Measurements from ENCODE around the gene PRCC. TPM values are rescaled to one million over a fixed set of nuclear protein-coding genes. Genes with fewer than 3 reads are reported as not detected.

PRCC gene
- total RNA-seq, 1 donor from 2014 or later = 110 TPM

DNA sequence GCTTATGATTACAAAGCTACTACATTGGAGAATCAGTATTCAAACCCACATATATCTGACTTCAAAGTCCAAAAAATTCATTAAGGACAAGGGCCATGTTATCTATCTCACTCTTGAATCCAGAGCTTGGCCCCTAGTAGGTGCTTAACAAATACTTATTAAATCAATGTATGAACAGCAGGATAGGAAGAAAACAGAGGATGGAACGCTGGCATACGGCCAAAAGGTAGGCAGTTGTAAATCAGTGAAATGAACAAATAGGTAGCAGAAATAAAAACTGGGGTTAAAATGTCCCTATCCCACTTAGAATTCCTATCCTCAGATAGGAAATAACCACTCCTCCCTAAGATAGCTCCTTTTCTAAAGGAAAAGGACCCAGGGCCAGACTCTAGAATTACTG lies 28.4 kb upstream of the PRCC start:
- peaks cover 20% of the 10 kb centered on the region for H3K4me1 Mint-ChIP-seq (ENCODE audit: low read depth)
- no peaks in the 10 kb centered on the region for H3K9me3 Mint-ChIP-seq
- no peaks in the 10 kb centered on the region for H3K27me3 Mint-ChIP-seq (ENCODE audit: low read depth)
- peak overlapping the region; percentile 49 for H3K27ac Mint-ChIP-seq
- H3K36me3 Mint-ChIP-seq (ENCODE audit: low read depth) = peaks cover 68% of the 10 kb centered on the region
- H3K4me3 Mint-ChIP-seq (ENCODE audit: low read depth) = peak overlapping the region; percentile 72
- no peak for DNase-seq (ENCODE audit: low spot score)
- intact Hi-C loops (cut with micrococcal nuclease) = no loop called here

DNA sequence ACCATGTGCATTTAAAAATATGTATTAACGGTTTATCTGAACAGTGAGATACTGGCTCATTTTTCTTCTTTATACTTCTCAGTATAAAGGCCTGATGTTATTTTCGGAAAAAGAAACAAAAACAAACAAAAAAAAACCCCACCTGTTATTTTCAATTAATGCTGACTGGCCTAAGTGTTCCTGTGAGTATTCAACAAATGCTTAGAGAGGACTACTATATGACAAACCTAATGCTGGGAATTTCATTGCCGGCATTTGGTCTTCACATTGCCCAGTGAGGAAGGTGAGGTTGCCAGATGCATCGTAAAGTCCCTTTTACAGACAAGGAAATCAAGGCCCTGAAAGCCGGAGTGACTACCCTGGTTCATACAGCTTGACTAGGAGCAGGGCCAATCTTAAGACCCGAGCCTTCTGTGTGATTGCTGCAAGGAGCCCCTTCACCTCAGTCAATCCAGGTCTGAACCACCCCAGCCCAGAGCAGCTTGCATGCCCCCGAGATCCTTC lies 27.0 kb upstream of the PRCC start:
- no peak for DNase-seq (ENCODE audit: low spot score)
- Mint-ChIP-seq H3K36me3 (ENCODE audit: low read depth) (peaks cover 75% of the 10 kb centered on the region), H3K9me3 (no peaks in the 10 kb centered on the region), H3K4me3 (ENCODE audit: low read depth) (peak overlapping the region; percentile 95), H3K27me3 (ENCODE audit: low read depth) (no peaks in the 10 kb centered on the region), H3K4me1 (ENCODE audit: low read depth) (peaks cover 22% of the 10 kb centered on the region), H3K27ac (peak overlapping the region; percentile 92)
- intact Hi-C loops (cut with micrococcal nuclease) = no loop called here

DNA sequence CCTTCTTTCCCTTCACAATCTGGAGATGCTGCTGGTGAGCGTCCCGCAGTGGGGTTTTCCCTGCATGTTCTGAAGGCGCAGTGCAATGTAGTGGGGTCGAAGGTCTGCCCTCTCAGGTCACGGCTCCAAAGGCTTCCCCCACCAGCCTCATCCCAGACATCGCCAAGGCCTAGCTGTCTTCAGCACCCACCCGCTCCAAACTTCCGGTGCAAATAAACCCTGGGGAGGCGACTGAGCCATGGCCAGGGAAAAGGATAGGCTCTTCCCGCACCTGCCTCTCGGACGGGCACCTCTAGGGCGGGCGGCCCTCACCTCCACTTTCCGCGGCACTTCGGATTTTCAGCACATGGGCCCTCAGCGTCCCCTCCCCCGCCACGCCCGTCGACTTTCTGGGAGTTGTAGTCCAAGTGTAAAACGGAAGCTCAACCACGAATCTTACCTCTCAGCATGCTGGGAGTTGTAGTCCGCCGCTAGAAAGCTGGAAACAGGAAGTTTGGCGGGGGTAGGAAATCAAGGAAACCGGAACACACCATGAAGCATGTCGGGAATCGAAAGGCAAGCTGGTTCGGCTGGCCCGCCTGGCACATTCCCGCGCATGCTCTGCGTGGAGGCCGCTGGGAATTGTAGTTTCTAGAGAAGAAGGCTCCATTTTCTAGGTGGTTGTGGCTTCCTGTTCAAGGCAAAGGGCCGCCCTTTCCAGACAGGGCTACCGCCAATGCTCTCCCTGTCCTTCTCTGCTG lies 26.4 kb upstream of the PRCC start, which contains the start of gene MRPL24:
TSS of gene MRPL24 (minus strand) at position 348 of the 740 bp plus-strand sequence. CDS start 2,384 bp downstream, outside the sequence.
- peak within 1 kb of the TSS; percentile 92 for H3K27ac Mint-ChIP-seq
- H3K36me3 Mint-ChIP-seq (ENCODE audit: low read depth) = peaks cover 76% of the 10 kb centered on the region
- intact Hi-C loops (cut with micrococcal nuclease) = loop anchor here (1.0 kb wide), 3 partner anchors 10 to 26 kb away; partner anchors contain the start of genes HDGF, ISG20L2, METTL25B and PRCC
- peak; percentile 97 for DNase-seq (ENCODE audit: low spot score)
- peak within 1 kb of the TSS; percentile 95 for H3K4me3 Mint-ChIP-seq (ENCODE audit: low read depth)
- H3K27me3 Mint-ChIP-seq (ENCODE audit: low read depth) = no peaks in the 10 kb centered on the region
- H3K4me1 Mint-ChIP-seq (ENCODE audit: low read depth) = peaks cover 28% of the 10 kb centered on the region
- H3K9me3 Mint-ChIP-seq = no peaks in the 10 kb centered on the region

DNA sequence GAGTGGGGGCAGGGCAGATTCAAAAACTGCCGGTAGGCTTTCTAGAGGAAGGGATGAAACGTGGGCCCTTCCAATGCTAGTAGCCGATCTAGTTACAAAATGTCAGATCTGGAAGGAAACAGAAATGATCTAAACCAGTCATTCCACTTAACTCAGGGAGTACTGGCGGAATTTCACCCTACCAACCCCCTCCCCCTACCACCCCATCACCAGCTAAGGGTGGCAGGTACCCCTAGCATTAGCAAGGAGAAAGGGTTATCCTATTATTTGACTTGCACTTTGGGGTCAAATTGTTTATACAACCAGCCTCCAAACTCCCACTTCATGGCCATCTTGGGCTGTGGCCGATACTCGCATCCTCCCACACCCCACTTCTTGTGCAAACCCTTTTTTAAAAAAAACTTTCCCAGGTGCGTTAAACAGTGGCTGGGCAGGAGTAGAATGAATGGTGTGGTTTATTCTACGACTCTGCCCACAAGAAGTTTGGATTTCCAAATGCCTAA lies 25.8 kb upstream of the PRCC start:
- Mint-ChIP-seq H3K4me3 (ENCODE audit: low read depth) (peak overlapping the region; percentile 95), H3K27me3 (ENCODE audit: low read depth) (no peaks in the 10 kb centered on the region), H3K36me3 (ENCODE audit: low read depth) (peaks cover 80% of the 10 kb centered on the region), H3K9me3 (no peaks in the 10 kb centered on the region), H3K27ac (peak overlapping the region; percentile 92), H3K4me1 (ENCODE audit: low read depth) (peaks cover 31% of the 10 kb centered on the region)
- no peak for DNase-seq (ENCODE audit: low spot score)
- intact Hi-C loops (cut with micrococcal nuclease) = loop anchor here (1.0 kb wide), 3 partner anchors 10 to 26 kb away; partner anchors contain the start of genes HDGF, ISG20L2, METTL25B and PRCC

DNA sequence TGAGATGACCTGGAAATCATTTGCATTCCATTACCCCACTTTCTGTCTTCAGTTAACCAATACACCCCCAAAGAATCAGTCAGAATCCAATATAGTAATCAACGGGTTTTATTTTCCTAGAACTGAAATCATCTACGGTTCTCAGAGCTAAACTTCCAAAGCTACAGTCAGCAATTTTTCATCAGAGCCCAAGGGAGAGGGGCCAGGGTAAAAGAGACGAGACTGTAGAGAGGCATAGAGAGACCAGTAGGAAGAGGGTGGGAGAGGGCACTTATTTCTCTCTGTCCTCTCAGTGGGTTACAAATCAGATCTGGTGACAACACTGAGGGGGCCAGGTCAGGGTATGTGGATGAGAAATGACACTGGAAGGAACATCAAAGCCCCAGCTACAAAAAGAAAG lies 25.3 kb upstream of the PRCC start:
- H3K36me3 Mint-ChIP-seq (ENCODE audit: low read depth) = peaks cover 79% of the 10 kb centered on the region

DNA sequence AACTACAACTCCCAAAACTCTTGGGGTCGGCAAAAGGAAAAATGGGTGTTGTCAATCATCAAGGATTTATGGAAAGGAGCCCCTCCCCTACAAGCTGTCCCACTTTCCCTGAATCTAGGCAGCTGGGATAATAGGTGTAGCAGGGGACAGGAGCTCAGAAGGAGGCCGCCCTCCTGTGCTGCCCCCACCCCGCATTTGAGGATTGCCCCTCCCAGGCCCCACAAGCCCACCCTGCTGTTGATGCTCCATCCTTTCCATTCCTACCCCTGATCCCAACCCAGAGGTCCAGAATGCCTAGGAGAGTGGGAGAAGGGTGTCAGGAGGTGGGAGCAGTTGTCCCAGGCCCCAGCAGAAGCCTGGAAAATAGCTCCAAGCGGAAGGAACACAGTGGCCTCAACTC lies 24.5 kb upstream of the PRCC start:
- H3K4me1 Mint-ChIP-seq (ENCODE audit: low read depth) = peaks cover 38% of the 10 kb centered on the region
- intact Hi-C loops (cut with micrococcal nuclease) = no loop called here
- H3K9me3 Mint-ChIP-seq = no peaks in the 10 kb centered on the region
- H3K27ac Mint-ChIP-seq = peak overlapping the region; percentile 92
- DNase-seq (ENCODE audit: low spot score) = no peak
- peaks cover 77% of the 10 kb centered on the region for H3K36me3 Mint-ChIP-seq (ENCODE audit: low read depth)
- no peak overlapping the region for H3K4me3 Mint-ChIP-seq (ENCODE audit: low read depth)
- H3K27me3 Mint-ChIP-seq (ENCODE audit: low read depth) = no peaks in the 10 kb centered on the region

More for the DNA sequence above, 25.3 kb upstream of the PRCC start:
- Mint-ChIP-seq H3K9me3 (no peaks in the 10 kb centered on the region), H3K27me3 (ENCODE audit: low read depth) (no peaks in the 10 kb centered on the region), H3K4me3 (ENCODE audit: low read depth) (peak overlapping the region; percentile 95), H3K4me1 (ENCODE audit: low read depth) (peaks cover 32% of the 10 kb centered on the region), H3K27ac (peak overlapping the region; percentile 92)
- no peak for DNase-seq (ENCODE audit: low spot score)
- intact Hi-C loops (cut with micrococcal nuclease) = no loop called here

DNA sequence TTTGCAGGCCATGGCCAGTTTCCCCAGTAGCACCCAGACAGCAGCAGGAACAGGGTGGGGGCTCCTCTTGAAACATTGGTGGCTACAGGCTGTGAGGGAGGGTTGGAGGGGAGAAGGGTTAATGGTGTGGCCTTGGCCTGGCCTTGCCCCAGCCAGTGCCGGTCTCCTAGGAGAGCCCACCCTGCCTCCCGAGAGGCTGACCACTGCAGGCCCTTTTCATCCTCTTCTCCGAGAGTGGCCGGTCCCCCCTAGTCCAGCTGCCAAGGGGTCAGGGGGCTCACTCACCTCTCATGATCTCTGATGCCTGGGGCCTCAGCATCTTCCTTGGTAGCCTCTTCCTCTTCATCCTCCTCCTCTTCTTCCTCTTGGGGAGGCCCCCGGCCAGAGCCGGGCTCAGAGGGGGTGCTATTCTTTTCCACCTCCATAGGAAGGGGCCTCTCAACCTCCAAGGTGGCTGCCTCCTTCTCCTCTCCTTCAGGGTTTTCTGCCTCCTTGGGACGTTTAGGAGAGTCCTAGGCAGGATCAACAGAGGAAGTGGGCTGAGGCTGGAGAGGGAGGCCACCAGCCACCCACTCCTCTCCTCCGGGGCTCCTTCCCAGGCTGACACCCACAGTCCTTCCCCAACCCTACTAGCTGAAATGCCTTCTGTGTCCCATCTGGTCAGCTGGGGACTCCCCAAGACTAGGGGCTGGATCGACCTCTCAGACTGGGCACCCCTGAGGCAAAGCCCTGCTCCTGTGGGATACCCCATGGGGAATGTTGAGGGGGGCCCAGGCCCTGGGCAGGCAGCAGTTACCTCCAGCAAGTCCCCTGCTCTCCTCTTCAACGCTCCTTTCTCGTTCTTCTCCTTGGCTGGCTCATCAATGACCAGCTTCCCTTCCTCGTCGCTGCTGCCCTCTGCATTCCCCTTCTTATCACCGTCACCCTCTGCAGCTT lies 23.7 kb upstream of the PRCC start:
- no peak overlapping the region for H3K4me3 Mint-ChIP-seq (ENCODE audit: low read depth)
- no peaks in the 10 kb centered on the region for H3K27me3 Mint-ChIP-seq (ENCODE audit: low read depth)

DNA sequence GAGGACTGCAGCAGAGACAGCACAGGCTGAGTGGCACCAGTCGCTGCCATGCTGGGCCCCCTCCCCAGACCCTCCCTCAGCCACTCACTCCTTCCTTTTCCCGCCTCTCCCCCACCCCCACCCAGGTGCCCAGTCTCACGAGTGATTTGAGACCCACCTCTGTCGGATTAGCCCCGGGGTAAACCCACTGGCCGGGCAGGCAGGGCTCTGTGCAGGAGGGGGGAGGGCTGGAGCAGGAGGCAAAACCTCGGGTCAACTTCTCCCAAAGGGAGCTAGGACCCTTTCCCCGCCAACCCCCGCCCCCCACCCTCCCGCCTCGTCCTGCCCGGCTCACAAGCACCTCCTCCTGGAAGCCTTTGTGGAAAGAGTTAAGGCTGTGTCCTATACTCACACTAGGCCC lies 23.0 kb upstream of the PRCC start:
- Mint-ChIP-seq H3K4me3 (ENCODE audit: low read depth) (no peak overlapping the region), H3K9me3 (no peaks in the 10 kb centered on the region), H3K36me3 (ENCODE audit: low read depth) (peaks cover 75% of the 10 kb centered on the region), H3K27ac (no peak overlapping the region), H3K27me3 (ENCODE audit: low read depth) (no peaks in the 10 kb centered on the region), H3K4me1 (ENCODE audit: low read depth) (peaks cover 44% of the 10 kb centered on the region)
- no peak for DNase-seq (ENCODE audit: low spot score)
- intact Hi-C loops (cut with micrococcal nuclease) = no loop called here

More for the DNA sequence above, 23.7 kb upstream of the PRCC start:
- Mint-ChIP-seq H3K36me3 (ENCODE audit: low read depth) (peaks cover 75% of the 10 kb centered on the region), H3K4me1 (ENCODE audit: low read depth) (peaks cover 44% of the 10 kb centered on the region), H3K27ac (no peak overlapping the region), H3K9me3 (no peaks in the 10 kb centered on the region)
- intact Hi-C loops (cut with micrococcal nuclease) = no loop called here
- no peak for DNase-seq (ENCODE audit: low spot score)

DNA sequence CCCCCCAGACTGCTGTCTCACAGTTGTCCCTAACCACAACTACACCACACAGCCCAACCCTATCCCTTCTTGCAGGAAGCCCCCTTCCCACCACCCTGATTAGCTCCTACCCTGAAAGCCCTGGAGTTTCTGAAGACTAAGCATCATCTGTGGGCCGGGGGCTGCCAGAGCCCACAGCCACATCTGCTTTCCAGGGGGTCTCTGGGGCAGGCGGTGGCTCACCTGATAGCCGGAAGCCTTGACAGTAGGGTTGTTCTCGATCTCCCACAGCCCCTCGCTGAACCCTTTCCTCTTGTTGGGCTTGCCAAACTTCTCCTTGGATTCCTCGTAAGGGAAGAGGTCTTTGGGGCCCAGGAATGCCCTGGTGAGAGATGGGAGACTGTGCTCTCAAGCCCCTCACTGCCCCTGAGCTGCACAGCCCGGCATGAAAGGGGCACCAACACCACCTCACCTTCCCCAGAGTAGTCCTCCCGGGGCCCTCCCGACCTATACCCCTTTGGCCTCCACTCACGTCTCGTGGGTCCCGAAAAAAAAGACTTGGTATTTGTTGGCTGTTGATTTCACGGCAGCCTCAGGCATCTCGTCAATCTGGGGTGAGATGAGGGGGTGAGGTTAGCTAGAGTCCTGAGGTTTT lies 22.4 kb upstream of the PRCC start:
- H3K27ac Mint-ChIP-seq = peak overlapping the region; percentile 63
- intact Hi-C loops (cut with micrococcal nuclease) = no loop called here

DNA sequence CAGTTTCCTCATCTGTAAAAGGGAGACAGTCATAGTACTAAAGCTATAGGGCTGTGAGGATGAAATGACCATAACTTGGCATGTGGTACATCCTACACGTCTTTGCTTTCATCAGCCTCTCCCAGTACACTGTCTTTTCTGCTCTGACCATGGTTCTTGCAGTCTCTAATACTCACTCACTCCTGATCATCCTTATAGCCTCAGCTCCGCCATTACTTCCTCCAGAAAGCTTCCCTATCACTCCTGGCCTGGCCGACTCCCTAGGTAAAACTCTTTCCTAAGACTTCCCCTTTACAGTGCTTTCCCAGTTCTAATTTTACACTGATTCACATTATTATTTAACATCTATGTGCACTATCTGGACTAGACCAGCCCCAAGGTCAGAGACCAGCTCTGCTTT lies 21.5 kb upstream of the PRCC start:
- Mint-ChIP-seq H3K4me3 (ENCODE audit: low read depth) (no peak overlapping the region), H3K36me3 (ENCODE audit: low read depth) (peaks cover 80% of the 10 kb centered on the region), H3K9me3 (no peaks in the 10 kb centered on the region), H3K27ac (peak overlapping the region; percentile 63), H3K27me3 (ENCODE audit: low read depth) (no peaks in the 10 kb centered on the region), H3K4me1 (ENCODE audit: low read depth) (peaks cover 46% of the 10 kb centered on the region)
- intact Hi-C loops (cut with micrococcal nuclease) = no loop called here
- no peak for DNase-seq (ENCODE audit: low spot score)

More for the DNA sequence above, 22.4 kb upstream of the PRCC start:
- Mint-ChIP-seq H3K4me3 (ENCODE audit: low read depth) (no peak overlapping the region), H3K27me3 (ENCODE audit: low read depth) (no peaks in the 10 kb centered on the region), H3K36me3 (ENCODE audit: low read depth) (peaks cover 79% of the 10 kb centered on the region), H3K4me1 (ENCODE audit: low read depth) (peaks cover 48% of the 10 kb centered on the region), H3K9me3 (no peaks in the 10 kb centered on the region)
- no peak for DNase-seq (ENCODE audit: low spot score)

DNA sequence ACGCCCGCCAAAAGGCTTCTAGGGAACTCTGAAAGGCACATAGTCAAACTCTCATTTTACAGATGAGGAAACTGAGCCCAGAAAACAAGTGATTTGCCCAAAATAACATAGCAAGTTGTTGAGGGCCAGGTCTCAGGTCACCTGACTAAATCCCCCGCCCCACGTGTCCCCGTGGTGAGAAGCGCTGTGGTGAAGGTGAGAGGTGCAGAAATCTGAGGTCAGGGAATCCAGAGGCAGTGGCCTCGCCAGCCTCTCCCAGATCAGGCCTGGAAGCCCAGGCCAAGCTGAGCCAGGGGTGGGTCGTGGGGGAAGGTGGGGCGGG lies 21.0 kb upstream of the PRCC start:
- Mint-ChIP-seq H3K4me3 (ENCODE audit: low read depth) (peak overlapping the region; percentile 33), H3K4me1 (ENCODE audit: low read depth) (peaks cover 44% of the 10 kb centered on the region), H3K9me3 (no peaks in the 10 kb centered on the region), H3K36me3 (ENCODE audit: low read depth) (peaks cover 77% of the 10 kb centered on the region), H3K27ac (peak overlapping the region; percentile 89), H3K27me3 (ENCODE audit: low read depth) (no peaks in the 10 kb centered on the region)
- intact Hi-C loops (cut with micrococcal nuclease) = no loop called here
- DNase-seq (ENCODE audit: low spot score) = no peak
